ENCODE measurements around the gene SMIM44.

DNA sequence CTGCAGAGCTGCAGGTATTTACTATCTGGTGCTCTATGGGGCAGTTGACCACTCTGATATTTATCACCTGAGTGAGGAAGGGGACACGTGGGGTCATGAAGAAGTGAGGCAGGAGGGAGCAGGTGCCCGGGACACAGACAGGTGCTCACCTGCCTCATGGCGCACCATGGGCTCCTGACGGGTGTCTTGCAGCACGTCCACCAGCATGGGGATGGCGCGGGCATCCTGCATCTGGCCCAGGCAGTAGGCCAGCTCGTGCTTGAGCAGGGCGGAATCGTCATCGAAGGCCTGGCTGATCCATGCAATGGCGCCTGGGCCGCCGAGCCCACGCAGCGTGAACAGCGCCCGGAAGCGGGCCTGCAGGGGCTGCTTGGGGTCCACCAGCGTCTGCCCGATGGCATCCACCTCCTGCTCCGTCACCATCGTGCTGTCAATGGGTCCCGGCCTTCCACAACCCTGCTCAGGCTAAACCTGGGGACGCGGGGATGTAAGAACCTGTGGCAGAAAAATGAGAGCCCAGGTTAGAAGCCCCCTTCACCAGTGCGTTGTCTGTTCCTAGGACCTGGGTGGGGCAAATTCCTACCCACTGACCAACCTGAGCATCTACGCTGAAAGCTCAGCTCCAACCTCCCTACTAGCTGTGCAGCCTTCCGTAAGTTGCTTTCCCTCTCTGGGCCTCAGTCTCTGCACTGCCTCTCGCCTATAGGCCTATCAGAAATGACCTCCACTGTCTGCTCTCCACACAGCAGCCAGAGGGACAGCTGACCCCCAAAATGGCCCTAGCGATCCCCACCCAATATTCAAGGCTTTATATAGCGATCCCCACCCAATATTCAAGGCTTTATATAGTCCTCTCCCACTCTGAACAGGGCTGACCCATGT lies 13.4 kb upstream of the SMIM44 start:
- TF ChIP-seq, protein P1, sequence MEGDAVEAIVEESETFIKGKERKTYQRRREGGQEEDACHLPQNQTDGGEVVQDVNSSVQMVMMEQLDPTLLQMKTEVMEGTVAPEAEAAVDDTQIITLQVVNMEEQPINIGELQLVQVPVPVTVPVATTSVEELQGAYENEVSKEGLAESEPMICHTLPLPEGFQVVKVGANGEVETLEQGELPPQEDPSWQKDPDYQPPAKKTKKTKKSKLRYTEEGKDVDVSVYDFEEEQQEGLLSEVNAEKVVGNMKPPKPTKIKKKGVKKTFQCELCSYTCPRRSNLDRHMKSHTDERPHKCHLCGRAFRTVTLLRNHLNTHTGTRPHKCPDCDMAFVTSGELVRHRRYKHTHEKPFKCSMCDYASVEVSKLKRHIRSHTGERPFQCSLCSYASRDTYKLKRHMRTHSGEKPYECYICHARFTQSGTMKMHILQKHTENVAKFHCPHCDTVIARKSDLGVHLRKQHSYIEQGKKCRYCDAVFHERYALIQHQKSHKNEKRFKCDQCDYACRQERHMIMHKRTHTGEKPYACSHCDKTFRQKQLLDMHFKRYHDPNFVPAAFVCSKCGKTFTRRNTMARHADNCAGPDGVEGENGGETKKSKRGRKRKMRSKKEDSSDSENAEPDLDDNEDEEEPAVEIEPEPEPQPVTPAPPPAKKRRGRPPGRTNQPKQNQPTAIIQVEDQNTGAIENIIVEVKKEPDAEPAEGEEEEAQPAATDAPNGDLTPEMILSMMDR (IDR thresholded peaks at IDR 0.05), result no peak
- TF ChIP-seq POLR2A (IDR thresholded peaks at IDR 0.05), result no peak
